Spleen (tissue), 11 donors: ENCODE measurements around the gene LCOR. TPM values are rescaled to one million over a fixed set of nuclear protein-coding genes. Genes with fewer than 3 reads are reported as not detected.

ENCODE experiments used
- DNase-seq: peaks from one replicate; pipeline ENCODE4 v3.0.0-alpha.2; 2020
- H3K27ac ChIP-seq, 8 donors: fragments of 200-600 bp; sonication (generic) in 7 of 8; 1 replicate in 4 of 8; 2 replicates in 4 of 8; pipeline versions ENCODE4 v1.5.0 to v1.8.0; 2016 to 2021; ENCODE audit warnings: inconsistent platforms in 4 of 8, mild to moderate bottlenecking in 4 of 8, moderate library complexity in 1 of 8
- H3K27me3 ChIP-seq, 7 donors: fragments of 200-600 bp; sonication (generic) in 6 of 7; replicated peaks in 1 of 7; 1 replicate in 4 of 7; 2 replicates in 3 of 7; pipeline versions ENCODE4 v1.5.0 to v1.8.0; 2016 to 2021; ENCODE audit warnings: inconsistent platforms in 3 of 7, mild to moderate bottlenecking in 1 of 7
- H3K36me3 ChIP-seq, 6 donors: fragments of 200-600 bp; sonication (generic) in 5 of 6; 1 replicate in 4 of 6; 2 replicates in 2 of 6; pipeline versions ENCODE4 v1.5.0 to v1.8.0; 2016 to 2021; ENCODE audit warnings: inconsistent platforms in 2 of 6
- H3K4me1 ChIP-seq, 6 donors: fragments of 200-600 bp; sonication (generic) in 5 of 6; 1 replicate in 3 of 6; 2 replicates in 3 of 6; pipeline versions ENCODE4 v1.5.0 to v1.8.0; 2016 to 2021; ENCODE audit warnings: inconsistent platforms in 3 of 6
- H3K4me3 ChIP-seq, 8 donors: fragments of 200-600 bp; sonication (generic) in 7 of 8; 1 replicate in 4 of 8; 2 replicates in 4 of 8; pipeline versions ENCODE4 v1.5.0 to v1.8.0; 2016 to 2021; ENCODE audit warnings: inconsistent platforms in 4 of 8, mild to moderate bottlenecking in 4 of 8, moderate library complexity in 2 of 8
- H3K9me3 ChIP-seq, 8 donors: fragments of 200-600 bp; sonication (generic) in 7 of 8; 1 replicate in 4 of 8; 2 replicates in 4 of 8; pipeline versions ENCODE4 v1.5.0 to v1.8.0; 2016 to 2021; ENCODE audit warnings: inconsistent platforms in 4 of 8
- CTCF ChIP-seq, 11 experiments: fragments of 200-600 bp in 7 of 11; fragments of 450-650 bp in 4 of 11; sonication (generic) in 4 of 11; IDR thresholded peaks in 8 of 11; conservative IDR thresholded peaks in 3 of 11; 1 replicate in 7 of 11; 2 replicates in 4 of 11; pipeline versions ENCODE4 v1.4.0 to v1.8.0; 2016 to 2021; ENCODE audit warnings: antibody characterized with exemption in 11 of 11, inconsistent platforms in 4 of 11, mild to moderate bottlenecking in 1 of 11
- POLR2A ChIP-seq, 3 donors: fragments of 450-650 bp; IDR thresholded peaks; one replicate each; pipeline ENCODE4 v1.5.1; 2017; ENCODE audit warnings: antibody characterized with exemption in 3 of 3, mild to moderate bottlenecking in 1 of 3
- POLR2AphosphoS5 ChIP-seq, 3 donors: sonication (generic); formaldehyde crosslinking; IDR thresholded peaks; one replicate each; pipeline ENCODE4 v1.5.1; 2017; ENCODE audit warnings: antibody characterized with exemption in 3 of 3
- WGBS, 5 donors: extraction: QIAGEN DNeasy Blood & Tissue Kit in 3 of 5; methylation state at CpG; one replicate each; pipeline versions ENCODE4 v1.1.5 to v1.1.7; 2013 to 2018; 5-methylcytosine and 5-hydroxymethylcytosine counted together
- intact Hi-C: fragments of 100-400 bp; cut with DNase I; formaldehyde crosslinking; loops from one replicate; pipeline ENCODE4 v1.15.0; 2023; ENCODE audit warnings: low total_unique reads
- polyA plus RNA-seq, 3 donors: library from polyadenylated mRNA; stranded (reverse); fragments of 200-250 nt; gene quantifications; one replicate each; pipeline ENCODE4 v1.2.1, GENCODE V29; 2013
- total RNA-seq, 7 donors: library from RNA; depleted of rRNA in 3 of 7; stranded (reverse); fragments of >200 nt in 3 of 7; fragmentation: NEBNext Ultra II Directional in 4 of 7; extraction: Animal tissue kit (Norgen Biotek cat#: 25700) in 4 of 7; gene quantifications; one replicate each; pipeline versions ENCODE4 v1.1.0 to v1.2.1, GENCODE V29; 2016 to 2021
- donor health status: healthy with polysubstance abuse.
- donor health status: DM: no; HTN: no; CAD: no; lungs with moderate emphysema.
- donor health status: DM: no; HTN: no; CAD: no.
- donor health status: Bipolar disorder and iron deficiency.
- donor health status: healthy.
- donor health status: DM: no; HTN: no; CAD: no.
- donor health status: DM: yes; HTN: yes; CAD: no.

The LCOR gene
- total and polyA plus RNA-seq, 10 donors, result 2.2 to 105 (median 47.0) TPM

GRCh38 chr10:97004591-97004990 is 172.5 kb downstream of the LCOR start:
- Histone ChIP-seq H3K4me3 (no peak overlapping the region), H3K27me3 (peaks cover 0 to 5% (median 0%) of the 10 kb centered on the region in 7 donors), H3K9me3 (peaks cover 3 to 34% (median 28%) of the 10 kb centered on the region in 8 donors), H3K4me1 (no peaks in the 10 kb centered on the region), H3K36me3 (no peaks in the 10 kb centered on the region), H3K27ac (no peak overlapping the region)
- DNase-seq, result no peak
- intact Hi-C loops, result no loop called here
- WGBS, 5 donors, result 87 to 95% (median 91%) methylated on average over 6 to 10 of the region's 10 CpGs
- TF ChIP-seq CTCF (IDR thresholded peaks at IDR 0.05 in 8 of 11, conservative IDR thresholded peaks at IDR 0.05 in 3 of 11), result no peak
- TF ChIP-seq POLR2A (IDR thresholded peaks at IDR 0.05), result no peak
- no peak for TF ChIP-seq POLR2AphosphoS5 (IDR thresholded peaks at IDR 0.05)

GRCh38 chr10:97005349-97005748 is 173.3 kb downstream of the LCOR start:
- Histone ChIP-seq H3K4me3 (no peak overlapping the region), H3K9me3 (peaks cover 3 to 34% (median 28%) of the 10 kb centered on the region in 8 donors), H3K27me3 (peaks cover 0 to 5% (median 0%) of the 10 kb centered on the region in 7 donors), H3K4me1 (no peaks in the 10 kb centered on the region), H3K36me3 (no peaks in the 10 kb centered on the region), H3K27ac (no peak overlapping the region)
- intact Hi-C loops, result no loop called here
- TF ChIP-seq CTCF (IDR thresholded peaks at IDR 0.05 in 8 of 11, conservative IDR thresholded peaks at IDR 0.05 in 3 of 11), result no peak
- no peak for TF ChIP-seq POLR2A (IDR thresholded peaks at IDR 0.05)
- TF ChIP-seq POLR2AphosphoS5 (IDR thresholded peaks at IDR 0.05), result no peak
- 78 to 90% (median 86%) methylated on average over 5 of the region's 5 CpGs for WGBS, 5 donors
- no peak for DNase-seq

- no peak overlapping the region for H3K4me3 ChIP-seq
- no peaks in the 10 kb centered on the region for H3K36me3 ChIP-seq
- whole genome bisulfite sequencing, 5 donors, result 85 to 93% (median 90%) methylated on average over 5 to 6 of the region's 6 CpGs
- peaks cover 0 to 5% (median 0%) of the 10 kb centered on the region in 7 donors for H3K27me3 ChIP-seq
- H3K4me1 ChIP-seq, result no peaks in the 10 kb centered on the region
- intact Hi-C loops, result no loop called here
- no peak overlapping the region for H3K27ac ChIP-seq
- no peak for DNase-seq
- TF ChIP-seq CTCF (IDR thresholded peaks at IDR 0.05 in 8 of 11, conservative IDR thresholded peaks at IDR 0.05 in 3 of 11) (no peak), POLR2A (IDR thresholded peaks at IDR 0.05) (no peak)
- peaks cover 3 to 34% (median 28%) of the 10 kb centered on the region in 8 donors for H3K9me3 ChIP-seq
Observed at GRCh38 chr10:97006364-97006763, 174.3 kb downstream of the LCOR start.

- DNase-seq, result no peak
- peaks cover 0 to 5% (median 0%) of the 10 kb centered on the region in 7 donors for H3K27me3 ChIP-seq
- no peak overlapping the region for H3K4me3 ChIP-seq
- no peak overlapping the region for H3K27ac ChIP-seq
- H3K36me3 ChIP-seq, result no peaks in the 10 kb centered on the region
- H3K9me3 ChIP-seq, result peaks cover 3 to 34% (median 28%) of the 10 kb centered on the region in 8 donors
- intact Hi-C loops, result no loop called here
- TF ChIP-seq POLR2A (IDR thresholded peaks at IDR 0.05), result no peak
- no peak for TF ChIP-seq CTCF (IDR thresholded peaks at IDR 0.05 in 8 of 11, conservative IDR thresholded peaks at IDR 0.05 in 3 of 11)
- TF ChIP-seq POLR2AphosphoS5 (IDR thresholded peaks at IDR 0.05), result no peak
- no peaks in the 10 kb centered on the region for H3K4me1 ChIP-seq
- WGBS, 5 donors, result 66 to 98% (median 95%) methylated on average over 1 of the region's 1 CpG
Observed at GRCh38 chr10:97007417-97007816, 175.3 kb downstream of the LCOR start.
